H1 (cell line): ENCODE results near the gene THOP1. TPM values are rescaled to one million over a fixed set of nuclear protein-coding genes. Genes with fewer than 3 reads are reported as not detected.

ENCODE experiments used
- CTCF ChIA-PET: fragments of 300-600 bp; sonication (Branson Sonifier 250); formaldehyde crosslinking; loops from one replicate; lab custom pipeline; 2021; ENCODE audit not compliant: partially characterized antibody; lab: Charles Lee
- POLR2A ChIA-PET: fragments of 300-600 bp; sonication (Branson Sonifier 250); formaldehyde crosslinking; loops from one replicate; lab custom pipeline; 2021; ENCODE audit warnings: inconsistent platforms; ENCODE audit not compliant: partially characterized antibody; lab: Charles Lee
- DNase-seq, 2 experiments: peaks; one replicate each; pipeline versions ENCODE4 v3.0.0 to v3.0.0-alpha.2; 2010 to 2022; ENCODE audit warnings: low spot score in 2 of 2, low read depth in 1 of 2, mixed read lengths in 1 of 2
- FAIRE-seq: peaks from 2 replicates; lab custom pipeline; 2011; peaks lifted over from hg19 to GRCh38; lab: Jason Lieb, UNC
- H2AFZ ChIP-seq: 2 replicates; pipeline ENCODE4 v1.8.1; 2012; ENCODE audit warnings: low read length, inconsistent platforms
- H2AK5ac ChIP-seq: 2 replicates; pipeline ENCODE4 v1.6.1; 2013; ENCODE audit warnings: low read depth, low read length
- H2BK120ac ChIP-seq: replicated peaks from 2 replicates; pipeline ENCODE3; 2013; ENCODE audit warnings: low read depth, low read length, inconsistent platforms
- H2BK12ac ChIP-seq: 2 replicates; pipeline ENCODE4 v1.6.1; 2013; ENCODE audit warnings: low read depth, low read length
- H2BK15ac ChIP-seq: 2 replicates; pipeline ENCODE4 v1.6.1; 2013; ENCODE audit warnings: low read length
- H2BK20ac ChIP-seq: 2 replicates; pipeline ENCODE4 v1.6.1; 2013; ENCODE audit warnings: low read length
- H2BK5ac ChIP-seq: 2 replicates; pipeline ENCODE4 v1.6.1; 2013; ENCODE audit warnings: low read depth, low read length
- H3K14ac ChIP-seq: 2 replicates; pipeline ENCODE4 v1.6.1; 2013; ENCODE audit warnings: inconsistent platforms; ENCODE audit not compliant: insufficient read length
- H3K18ac ChIP-seq: 2 replicates; pipeline ENCODE4 v1.6.1; 2013; ENCODE audit warnings: low read length; ENCODE audit errors: extremely low read depth
- H3K23ac ChIP-seq: 2 replicates; pipeline ENCODE4 v1.6.1; 2013; ENCODE audit warnings: inconsistent platforms; ENCODE audit not compliant: insufficient read length
- H3K23me2 ChIP-seq: 2 replicates; pipeline ENCODE4 v1.6.1; 2013; ENCODE audit warnings: low read depth, low read length
- H3K27ac ChIP-seq: 2 replicates; pipeline ENCODE4 v1.6.1; 2011; ENCODE audit warnings: low read depth, low read length, inconsistent platforms
- H3K27me3 ChIP-seq, 4 experiments: replicated peaks in 1 of 4; 1 replicate in 1 of 4; 2 replicates in 3 of 4; pipeline versions ENCODE4 v1.6.1 to v1.8.1; 2011 to 2013; ENCODE audit warnings: low read length in 3 of 4, mild to moderate bottlenecking in 3 of 4, inconsistent platforms in 2 of 4, mixed read lengths in 2 of 4, moderate library complexity in 1 of 4; ENCODE audit not compliant: control insufficient read depth in 3 of 4, insufficient read depth in 3 of 4; ENCODE audit errors: extremely low read depth in 1 of 4
- H3K36me3 ChIP-seq, 4 experiments: 2 replicates each; pipeline versions ENCODE4 v1.6.1 to v1.8.1; 2011 to 2013; ENCODE audit warnings: mild to moderate bottlenecking in 4 of 4, low read length in 3 of 4, moderate library complexity in 2 of 4, control low read depth in 1 of 4, inconsistent platforms in 1 of 4; ENCODE audit not compliant: insufficient read depth in 4 of 4, control insufficient read depth in 2 of 4
- H3K4ac ChIP-seq: replicated peaks from 2 replicates; pipeline ENCODE3; 2013; ENCODE audit warnings: low read length, low read depth, mixed read lengths, inconsistent platforms; ENCODE audit not compliant: insufficient read length
- H3K4me1 ChIP-seq, 4 experiments: replicated peaks in 1 of 4; 1 replicate in 1 of 4; 2 replicates in 3 of 4; pipeline versions ENCODE4 v1.6.1 to v1.8.1; 2011 to 2013; ENCODE audit warnings: low read length in 3 of 4, inconsistent platforms in 2 of 4, mixed read lengths in 1 of 4; ENCODE audit not compliant: insufficient read depth in 4 of 4, control insufficient read depth in 3 of 4
- H3K4me2 ChIP-seq, 2 experiments: 2 replicates each; pipeline versions ENCODE4 v1.6.1 to v1.8.1; 2011 to 2013; ENCODE audit warnings: low read depth in 2 of 2, low read length in 2 of 2, control low read depth in 1 of 2, inconsistent platforms in 1 of 2, mild to moderate bottlenecking in 1 of 2; ENCODE audit not compliant: insufficient read depth in 1 of 2
- H3K4me3 ChIP-seq, 4 experiments: fragments of 200-600, 300-600 bp in 1 of 4; sonication (generic), shearing (Covaris generic), sonication (Bioruptor Twin) in 1 of 4; 2 replicates each; pipeline versions ENCODE4 v1.5.1 to v1.8.1; 2011 to 2016; ENCODE audit warnings: low read length in 4 of 4, low read depth in 3 of 4, control low read depth in 2 of 4, inconsistent platforms in 2 of 4, mild to moderate bottlenecking in 2 of 4, mixed read lengths in 1 of 4, moderate library complexity in 1 of 4; ENCODE audit not compliant: insufficient read depth in 2 of 4; ENCODE audit errors: extremely low read depth in 1 of 4
- H3K56ac ChIP-seq: replicated peaks from 2 replicates; pipeline ENCODE3; 2013; ENCODE audit warnings: low read depth, mild to moderate bottlenecking, mixed read lengths, low read length, inconsistent platforms; ENCODE audit not compliant: insufficient read length
- H3K79me1 ChIP-seq: 2 replicates; pipeline ENCODE4 v1.6.1; 2013; ENCODE audit warnings: low read depth, low read length, control low read depth
- H3K79me2 ChIP-seq, 2 experiments: 2 replicates each; pipeline versions ENCODE4 v1.6.1 to v1.8.1; 2012 to 2013; ENCODE audit warnings: low read length in 2 of 2, mild to moderate bottlenecking in 2 of 2, inconsistent platforms in 1 of 2; ENCODE audit not compliant: insufficient read depth in 2 of 2, control insufficient read depth in 1 of 2
- H3K9ac ChIP-seq, 4 experiments: replicated peaks in 1 of 4; 1 replicate in 1 of 4; 2 replicates in 3 of 4; pipeline versions ENCODE4 v1.6.1 to v1.8.1; 2011 to 2013; ENCODE audit warnings: low read depth in 3 of 4, low read length in 3 of 4, control low read depth in 2 of 4, mild to moderate bottlenecking in 2 of 4, moderate library complexity in 2 of 4, inconsistent platforms in 1 of 4; ENCODE audit errors: extremely low read depth in 1 of 4
- H3K9me3 ChIP-seq, 2 experiments: 2 replicates each; pipeline versions ENCODE4 v1.6.1 to v1.8.1; 2012 to 2013; ENCODE audit warnings: mild to moderate bottlenecking in 2 of 2, moderate library complexity in 2 of 2, control low read depth in 1 of 2, inconsistent platforms in 1 of 2, low read depth in 1 of 2, low read length in 1 of 2, mixed read lengths in 1 of 2; ENCODE audit not compliant: insufficient read depth in 2 of 2
- H4K20me1 ChIP-seq, 2 experiments: replicated peaks in 1 of 2; 2 replicates each; pipeline versions ENCODE3 to v1.8.1; 2011 to 2013; ENCODE audit warnings: inconsistent platforms in 2 of 2, low read length in 2 of 2, mild to moderate bottlenecking in 1 of 2; ENCODE audit not compliant: insufficient read depth in 2 of 2, control insufficient read depth in 1 of 2
- H4K5ac ChIP-seq: 2 replicates; pipeline ENCODE4 v1.6.1; 2013; ENCODE audit warnings: low read length, low read depth, mixed read lengths, inconsistent platforms; ENCODE audit not compliant: insufficient read length
- H4K8ac ChIP-seq: 2 replicates; pipeline ENCODE4 v1.8.0; 2013; ENCODE audit warnings: mild to moderate bottlenecking, moderate library complexity, low read length, inconsistent platforms; ENCODE audit not compliant: insufficient read depth; ENCODE audit errors: extremely low read depth
- H4K91ac ChIP-seq: replicated peaks from 2 replicates; pipeline ENCODE3; 2013; ENCODE audit warnings: low read length, mixed read lengths, inconsistent platforms; ENCODE audit not compliant: insufficient read length
- CBX5 ChIP-seq: fragments of 300-800, 300-1000 bp; sonication (generic); IDR thresholded peaks from 2 replicates; pipeline ENCODE4 v1.7.1; 2016; ENCODE audit warnings: antibody characterized with exemption, low read length, low read depth
- CREB1 ChIP-seq: IDR thresholded peaks from 2 replicates; pipeline ENCODE4 v1.6.1; 2012; ENCODE audit warnings: inconsistent platforms
- FOSL1 ChIP-seq: IDR thresholded peaks from 2 replicates; pipeline ENCODE4 v1.6.1; 2011; ENCODE audit warnings: mild to moderate bottlenecking, low read depth, low read length, moderate library complexity; ENCODE audit not compliant: insufficient read depth
- PHF8 ChIP-seq: fragments of 200-600 bp; sonication (generic); conservative IDR thresholded peaks from 2 replicates; pipeline ENCODE4 v1.7.1; 2012; ENCODE audit warnings: low read depth, mild to moderate bottlenecking, inconsistent platforms, low read length, moderate library complexity
- POLR2A ChIP-seq, 2 experiments: IDR thresholded peaks; 1 replicate in 1 of 2; 2 replicates in 1 of 2; pipeline ENCODE4 v1.6.1; 2011; ENCODE audit warnings: low read depth in 2 of 2, low read length in 2 of 2, mild to moderate bottlenecking in 2 of 2; ENCODE audit errors: control extremely low read depth in 1 of 2
- POLR2AphosphoS5 ChIP-seq: IDR thresholded peaks from 2 replicates; pipeline ENCODE4 v1.6.1; 2011; ENCODE audit warnings: low read depth, low read length
- RBBP5 ChIP-seq: IDR thresholded peaks from 2 replicates; pipeline ENCODE4 v1.7.1; 2012; ENCODE audit warnings: low read depth, mild to moderate bottlenecking, inconsistent platforms, low read length, moderate library complexity, borderline replicate concordance
- ZNF274 ChIP-seq: IDR thresholded peaks from 2 replicates; pipeline ENCODE4 v1.7.0; 2012; ENCODE audit warnings: low read length, borderline replicate concordance; ENCODE audit errors: extremely low read depth
- WGBS, 2 experiments: shearing (Covaris generic) in 1 of 2; methylation state at CpG; one replicate each; pipeline versions ENCODE4 v1.1.6 to v1.1.7; 2013 to 2015; ENCODE audit warnings: low lambda C conversion rate in 2 of 2, mixed read lengths in 2 of 2, inconsistent platforms in 1 of 2, low coverage in 1 of 2, missing lambda C conversion rate in 1 of 2; ENCODE audit not compliant: insufficient replicate concordance in 2 of 2, insufficient coverage in 1 of 2, insufficient read length in 1 of 2; ENCODE audit errors: extremely low coverage in 1 of 2, missing lambda C conversion rate in 1 of 2; 5-methylcytosine and 5-hydroxymethylcytosine counted together
- polyA plus RNA-seq, 7 experiments: library from polyadenylated mRNA; depleted of rRNA in 3 of 7; stranded (reverse) in 5 of 7; unstranded in 2 of 7; fragments of >200 nt in 5 of 7; fragments of 200-250 nt in 2 of 7; gene quantifications; 1 replicate in 5 of 7; 2 replicates in 1 of 7; 4 replicates in 1 of 7; pipeline versions ENCODE4 v1.2.1 to v1.2.3, GENCODE V29; 2011 to 2013; ENCODE audit warnings: missing spikeins in 2 of 7, mixed read lengths in 2 of 7
- total RNA-seq: library from RNA; stranded (reverse); fragmentation: NEBNext Ultra II Directional; extraction: Animal tissue kit (Norgen Biotek cat#: 25700); gene quantifications from 2 replicates; pipeline ENCODE4 v1.2.1, GENCODE V29; 2021

THOP1 gene
- total and polyA plus RNA-seq, 2 of the 8 experiments (the other 6 are each of a cell fraction or from before 2014, with no cell fraction given): 136 to 159 TPM

GRCh38 chr19:2755448-2755705 is 29.9 kb upstream of the THOP1 start:
- DNase-seq (no peak), FAIRE-seq (no peak)
- no peak overlapping the region for H3K9ac ChIP-seq
- H4K20me1 ChIP-seq: peaks cover 0 to 10% of the 10 kb centered on the region in 2 experiments
- no peak overlapping the region for H2BK5ac ChIP-seq
- H3K27me3 ChIP-seq: no peaks in the 10 kb centered on the region
- H3K4ac ChIP-seq: no peak overlapping the region
- no peak overlapping the region for H2BK120ac ChIP-seq
- H3K4me2 ChIP-seq: no peak overlapping the region
- H3K4me1 ChIP-seq: no peaks in the 10 kb centered on the region
- peaks cover 11 to 44% (median 31%) of the 10 kb centered on the region in 4 experiments for H3K36me3 ChIP-seq
- no peak overlapping the region for H3K14ac ChIP-seq
- no peaks in the 10 kb centered on the region for H3K79me1 ChIP-seq
- TF ChIP-seq RBBP5: no peak
- TF ChIP-seq POLR2A (IDR thresholded peaks at IDR 0.05; ENCODE audit: control extremely low read depth in 1 of 2, low read depth in 2 of 2, low read length in 2 of 2): no peak
- TF ChIP-seq POLR2AphosphoS5: no peak
- no peak for TF ChIP-seq CREB1
- no peak for TF ChIP-seq CBX5
- no peak for TF ChIP-seq PHF8
- TF ChIP-seq ZNF274: no peak
- no peak for TF ChIP-seq FOSL1
- no peak overlapping the region for H3K4me3 ChIP-seq
- 91% methylated on average over 11 of the region's 16 CpGs; no CpG with 5 or more reads in 1 of the 2 experiments for WGBS, 2 experiments
- no peaks in the 10 kb centered on the region for H3K23me2 ChIP-seq
- H4K8ac ChIP-seq: no peak overlapping the region
- H3K56ac ChIP-seq: no peak overlapping the region
- H4K91ac ChIP-seq: no peak overlapping the region
- H3K27ac ChIP-seq: no peak overlapping the region
- no peak overlapping the region for H2AK5ac ChIP-seq
- ChIA-PET POLR2A (interaction anchor here (0.6 to 1.1 kb wide), 2 partner anchors 22 to 507 kb away, joined by 3 read pairs; no protein-coding TSS in a partner anchor), CTCF (interaction anchor here (0.8 kb wide), 1 partner anchor 107 kb away, joined by 3 read pairs; no protein-coding TSS in a partner anchor)
- no peak overlapping the region for H2BK12ac ChIP-seq
- H2BK15ac ChIP-seq: no peak overlapping the region
- no peak overlapping the region for H3K18ac ChIP-seq
- H4K5ac ChIP-seq: no peak overlapping the region
- H2AFZ ChIP-seq: no peak overlapping the region
- H2BK20ac ChIP-seq: no peak overlapping the region
- H3K79me2 ChIP-seq: no peaks in the 10 kb centered on the region
- no peak overlapping the region for H3K23ac ChIP-seq
- no peaks in the 10 kb centered on the region for H3K9me3 ChIP-seq
